GM10248 (cell line): ENCODE measurements around the gene COL4A2.

Source experiments
- CTCF ChIA-PET: fragments of 300-600 bp; sonication (Branson Sonifier 250); formaldehyde crosslinking; extraction: SDS; loops from one replicate; lab custom pipeline; 2021; ENCODE audit warnings: antibody characterized with exemption; lab: Yijun Ruan, JAX
- POLR2A ChIA-PET: fragments of 350-650 bp; sonication (Branson Sonifier 250); formaldehyde crosslinking; extraction: SDS; loops from one replicate; lab custom pipeline; 2020; ENCODE audit warnings: antibody characterized with exemption; lab: Yijun Ruan, JAX
- DNase-seq: peaks from one replicate; pipeline ENCODE4 v3.0.0; 2012; ENCODE audit errors: extremely low spot score
- TF ChIP-seq, protein P1 (sequence below): IDR thresholded peaks from 2 replicates; pipeline ENCODE4 v1.5.1; 2012; ENCODE audit warnings: mild to moderate bottlenecking, low read depth; ENCODE audit errors: extremely low read depth, missing control alignments, control extremely low read depth

Gene COL4A2

DNA sequence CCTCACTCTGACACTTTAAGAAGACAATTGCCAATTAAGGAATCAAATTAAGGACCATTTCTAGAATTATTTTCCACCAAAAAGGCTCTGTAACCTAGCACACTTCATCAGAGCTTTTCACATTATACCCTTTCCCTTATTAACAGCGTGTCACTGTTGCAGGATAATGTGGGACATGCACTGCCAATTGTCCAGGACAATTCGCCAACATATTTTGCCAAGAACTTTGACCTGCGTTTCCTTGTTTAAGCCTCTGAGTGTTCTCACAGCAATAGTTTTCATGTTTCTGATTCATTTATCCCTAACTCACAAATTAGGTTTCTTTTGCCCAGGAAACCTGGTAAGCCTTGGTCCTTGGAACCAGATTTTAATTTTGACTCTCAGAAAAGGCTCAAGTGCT lies 13.4 kb upstream of the COL4A2 start:
- no peak for DNase-seq
- ChIA-PET CTCF (interaction anchor here (1.2 kb wide), 1 partner anchor 118 kb away, joined by 3 read pairs; no protein-coding TSS in a partner anchor), POLR2A (no interaction called here)
- TF ChIP-seq, protein P1, sequence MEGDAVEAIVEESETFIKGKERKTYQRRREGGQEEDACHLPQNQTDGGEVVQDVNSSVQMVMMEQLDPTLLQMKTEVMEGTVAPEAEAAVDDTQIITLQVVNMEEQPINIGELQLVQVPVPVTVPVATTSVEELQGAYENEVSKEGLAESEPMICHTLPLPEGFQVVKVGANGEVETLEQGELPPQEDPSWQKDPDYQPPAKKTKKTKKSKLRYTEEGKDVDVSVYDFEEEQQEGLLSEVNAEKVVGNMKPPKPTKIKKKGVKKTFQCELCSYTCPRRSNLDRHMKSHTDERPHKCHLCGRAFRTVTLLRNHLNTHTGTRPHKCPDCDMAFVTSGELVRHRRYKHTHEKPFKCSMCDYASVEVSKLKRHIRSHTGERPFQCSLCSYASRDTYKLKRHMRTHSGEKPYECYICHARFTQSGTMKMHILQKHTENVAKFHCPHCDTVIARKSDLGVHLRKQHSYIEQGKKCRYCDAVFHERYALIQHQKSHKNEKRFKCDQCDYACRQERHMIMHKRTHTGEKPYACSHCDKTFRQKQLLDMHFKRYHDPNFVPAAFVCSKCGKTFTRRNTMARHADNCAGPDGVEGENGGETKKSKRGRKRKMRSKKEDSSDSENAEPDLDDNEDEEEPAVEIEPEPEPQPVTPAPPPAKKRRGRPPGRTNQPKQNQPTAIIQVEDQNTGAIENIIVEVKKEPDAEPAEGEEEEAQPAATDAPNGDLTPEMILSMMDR: no peak

GRCh38 chr13:110294146-110294545 lies 12.9 kb upstream of the COL4A2 start:
- TF ChIP-seq, protein P1: no peak
- DNase-seq: no peak
- POLR2A ChIA-PET: no interaction called here
- CTCF ChIA-PET: interaction anchor here (1.2 kb wide), 1 partner anchor 118 kb away, joined by 3 read pairs; no protein-coding TSS in a partner anchor

DNA sequence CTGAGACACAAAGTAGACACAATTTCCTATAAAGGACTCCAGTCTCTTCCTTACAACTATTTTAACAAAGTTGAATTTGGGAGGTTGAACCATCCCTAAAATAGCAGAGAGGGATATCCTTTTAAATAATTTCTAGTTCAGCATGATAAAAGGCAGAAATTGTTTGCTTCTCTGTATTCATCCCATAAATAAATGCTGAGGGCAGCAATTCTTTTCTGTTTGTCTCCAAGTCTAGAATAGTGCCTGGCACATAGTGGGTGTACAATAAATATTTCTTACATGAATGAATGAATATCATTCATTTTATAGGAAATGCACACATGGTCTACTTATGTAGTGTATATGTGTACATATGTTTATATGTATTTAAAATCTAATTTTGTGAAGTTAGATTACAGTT lies 12.5 kb upstream of the COL4A2 start:
- ChIA-PET POLR2A (no interaction called here), CTCF (no interaction called here)
- TF ChIP-seq, protein P1: no peak
- DNase-seq: no peak

DNA sequence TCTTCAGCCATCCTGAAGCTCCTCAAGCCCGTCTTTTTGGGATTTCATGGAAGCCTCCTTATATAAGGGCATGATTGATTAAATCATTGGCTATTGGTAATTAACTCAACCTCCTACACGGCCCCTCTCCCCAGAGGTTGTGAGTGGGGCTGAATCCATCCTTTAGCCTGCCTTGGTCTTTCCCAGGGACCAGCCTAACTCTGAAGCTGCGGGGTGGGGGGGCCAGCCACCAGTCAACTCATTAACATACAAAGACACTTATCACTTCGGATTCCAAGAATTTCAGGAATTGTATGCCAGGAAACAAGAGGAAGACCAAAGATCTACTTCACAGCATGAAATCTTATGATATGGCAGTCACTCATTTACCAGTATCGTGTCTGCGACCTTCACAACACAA lies 10.1 kb upstream of the COL4A2 start:
- TF ChIP-seq, protein P1: no peak
- ChIA-PET POLR2A (no interaction called here), CTCF (interaction anchor here (1.4 kb wide), 1 partner anchor 20 kb away, joined by 4 read pairs; no protein-coding TSS in a partner anchor)
- DNase-seq: no peak

DNA sequence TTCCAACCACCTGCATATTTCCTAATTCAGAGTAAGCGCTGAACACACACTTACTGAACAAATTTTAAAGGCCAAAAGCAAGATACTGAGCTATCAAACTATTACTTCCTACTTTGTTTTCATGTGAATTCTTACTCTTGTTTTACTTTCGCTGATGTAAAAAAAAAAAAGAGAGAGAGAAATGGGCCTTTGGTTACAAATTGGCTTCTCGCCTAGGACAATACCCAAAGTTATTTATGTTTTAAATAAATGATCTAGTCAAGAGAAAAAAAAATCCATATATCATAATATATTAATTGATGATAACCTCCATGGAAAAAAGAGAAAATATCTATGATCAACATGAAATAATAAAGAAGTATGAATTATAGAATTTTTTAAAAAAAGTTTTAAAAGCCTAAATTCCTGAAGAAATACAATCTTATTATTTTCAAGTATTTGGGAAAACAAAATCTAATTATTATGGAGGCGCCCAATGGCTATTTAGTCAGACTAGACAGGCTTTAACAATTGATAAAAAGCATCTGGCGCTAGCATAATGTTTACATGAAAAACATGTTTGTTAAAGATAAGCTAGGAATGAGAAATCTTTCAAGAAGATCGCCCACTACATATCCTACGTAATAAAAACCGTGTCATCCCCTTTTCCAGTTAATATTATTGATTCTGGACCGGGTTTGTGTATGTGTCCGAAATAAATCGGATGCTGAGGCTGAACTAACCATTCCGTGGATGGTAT lies 9.1 kb upstream of the COL4A2 start:
- ChIA-PET POLR2A (no interaction called here), CTCF (no interaction called here)
- TF ChIP-seq, protein P1: no peak

GRCh38 chr13:110298505-110299282 lies 8.4 kb upstream of the COL4A2 start:
- POLR2A ChIA-PET: no interaction called here
- CTCF ChIA-PET: interaction anchor here (1.5 kb wide), 1 partner anchor 77 kb away, joined by 3 read pairs; no protein-coding TSS in a partner anchor
- DNase-seq: no peak
- TF ChIP-seq, protein P1: no peak

More for the DNA sequence above, 9.1 kb upstream of the COL4A2 start:
- no peak for DNase-seq
